GM21526 (cell line): ENCODE measurements around the gene COQ10A.
A peak's percentile ranks its signal among the peaks of the same experiment; 100 is the strongest.
"Not testable (repeated sequence)": the region's sequence is repeated elsewhere in the genome, so short reads cannot be mapped to it uniquely, and the experiment has no call there.

Experiments
- ATAC-seq: cut with Tn5 transposase; IDR thresholded peaks from one replicate; pipeline ENCODE4 v1.9.1; 2021; ENCODE audit warnings: moderate library complexity; ENCODE audit not compliant: unreplicated experiment, low FRiP score

The COQ10A gene

GRCh38 chr12:56272468-56272867 is 5.7 kb downstream of the COQ10A start:
- not testable (repeated sequence) for ATAC-seq

GRCh38 chr12:56274299-56274698 is 7.6 kb downstream of the COQ10A start:
- no peak for ATAC-seq

- no peak for ATAC-seq
Measured at GRCh38 chr12:56278905-56279304, 12.2 kb downstream of the COQ10A start.

- no peak for ATAC-seq
Measured at GRCh38 chr12:56280849-56281248, 14.1 kb downstream of the COQ10A start.

GRCh38 chr12:56282030-56282429 is 15.3 kb downstream of the COQ10A start:
- ATAC-seq, result no peak

- no peak for ATAC-seq
Measured at GRCh38 chr12:56282579-56282978, 15.8 kb downstream of the COQ10A start.

GRCh38 chr12:56284263-56284662 is 17.5 kb downstream of the COQ10A start:
- ATAC-seq, result not testable (repeated sequence)

- ATAC-seq, result no peak
Measured at GRCh38 chr12:56286044-56286830, 19.5 kb downstream of the COQ10A start.

- no peak for ATAC-seq
Measured at GRCh38 chr12:56288705-56289387, 22.1 kb downstream of the COQ10A start.

- no peak for ATAC-seq
Measured at GRCh38 chr12:56293795-56294194, 27.1 kb downstream of the COQ10A start.

- no peak for ATAC-seq
Measured at GRCh38 chr12:56296295-56296694, 29.6 kb downstream of the COQ10A start.

- ATAC-seq, result no peak
Measured at GRCh38 chr12:56297400-56297799, 30.7 kb downstream of the COQ10A start.

GRCh38 chr12:56298828-56299227 is 32.1 kb downstream of the COQ10A start:
- ATAC-seq, result no peak

- ATAC-seq, result no peak
Measured at GRCh38 chr12:56299308-56299852, 32.6 kb downstream of the COQ10A start.

GRCh38 chr12:56299853-56300643 is 33.3 kb downstream of the COQ10A start, which contains the start of gene CS:
Gene CS, minus strand, starts transcription at chr12:56300330. Its CDS starts 129 bp downstream, at chr12:56300201.
- peak; percentile 87 for ATAC-seq

GRCh38 chr12:56300644-56301464 is 34.1 kb downstream of the COQ10A start:
- ATAC-seq, result no peak

GRCh38 chr12:56304276-56304675 is 37.5 kb downstream of the COQ10A start:
- ATAC-seq, result no peak

- no peak for ATAC-seq
Measured at GRCh38 chr12:56304872-56305590, 38.3 kb downstream of the COQ10A start.

GRCh38 chr12:56307221-56307965 is 40.7 kb downstream of the COQ10A start:
- ATAC-seq, result no peak
